ENCODE results near the gene CBX5.

GRCh38 chr12:54321363-54321762 lies 41.4 kb upstream of the CBX5 start:
- TF ChIP-seq CTCF (conservative IDR thresholded peaks at IDR 0.05 in 1 of 2, IDR thresholded peaks at IDR 0.05 in 1 of 2; ENCODE audit: low read depth in 1 of 2, low read length in 2 of 2) (no peak), EZH2 (IDR thresholded peaks at IDR 0.05; ENCODE audit: low read length, missing control alignments) (no peak)
